Transverse colon (tissue), 3 donors: Measurements from ENCODE around the gene TNRC6B.

ENCODE experiments used
- CTCF ChIP-seq, 5 experiments: fragments of 200-600 bp in 3 of 5; fragments of 450-650 bp in 2 of 5; sonication (generic) in 3 of 5; IDR thresholded peaks; 1 replicate in 2 of 5; 2 replicates in 3 of 5; pipeline ENCODE4 v1.5.1; 2016 to 2017; ENCODE audit warnings: antibody characterized with exemption in 5 of 5, inconsistent platforms in 3 of 5, mild to moderate bottlenecking in 2 of 5, moderate library complexity in 1 of 5
- EP300 ChIP-seq: sonication (generic); formaldehyde crosslinking; IDR thresholded peaks from one replicate; pipeline ENCODE4 v1.6.1; 2017; ENCODE audit warnings: antibody characterized with exemption, low read depth
- POLR2A ChIP-seq: fragments of 450-650 bp; IDR thresholded peaks from one replicate; pipeline ENCODE4 v1.6.1; 2016; ENCODE audit warnings: antibody characterized with exemption, mild to moderate bottlenecking, moderate library complexity

- peak in 2 of 5 experiments; percentile 21 to 27 for TF ChIP-seq CTCF (IDR thresholded peaks at IDR 0.05)
- TF ChIP-seq POLR2A, result no peak
- TF ChIP-seq EP300, result no peak
Observed at GRCh38 chr22:40385036-40385782, 207.5 kb downstream of the TNRC6B start.
